HEK293 (cell line): ENCODE results near the gene UGCG.

Experiments used
- ATF2 ChIP-seq: fragments of 450-650 bp; formaldehyde crosslinking; IDR thresholded peaks from 2 replicates; pipeline ENCODE4 v1.5.1; 2016; ENCODE audit warnings: missing biosample characterization, missing genetic modification characterization, low read depth
- CTCF ChIP-seq: fragments of 450-650 bp; formaldehyde crosslinking; IDR thresholded peaks from 2 replicates; pipeline ENCODE4 v1.5.1; 2016; ENCODE audit warnings: missing biosample characterization, missing genetic modification characterization
- TCF7L2 ChIP-seq: IDR thresholded peaks from 2 replicates; pipeline ENCODE4 v1.6.1; 2011; ENCODE audit warnings: low read depth, mild to moderate bottlenecking, inconsistent platforms, low read length, moderate library complexity, borderline replicate concordance
- ZNF24 ChIP-seq: fragments of 450-650 bp; formaldehyde crosslinking; IDR thresholded peaks from 2 replicates; pipeline ENCODE4 v1.5.1; 2016; ENCODE audit warnings: missing biosample characterization, missing genetic modification characterization
- ZNF777 ChIP-seq: fragments of 450-650 bp; formaldehyde crosslinking; IDR thresholded peaks from 2 replicates; pipeline ENCODE4 v1.5.1; 2017; ENCODE audit warnings: missing biosample characterization, missing genetic modification characterization, borderline replicate concordance
- TF ChIP-seq, protein P1 (sequence below): fragments of 450-650 bp; formaldehyde crosslinking; IDR thresholded peaks from 2 replicates; pipeline ENCODE4 v1.5.1; 2016; ENCODE audit warnings: missing biosample characterization, missing genetic modification characterization

- TF ChIP-seq CTCF (tag by site-specific recombination) (no peak), ZNF777 (tag by site-specific recombination) (no peak), TCF7L2 (no peak), ZNF24 (tag by site-specific recombination) (no peak), ATF2 (tag by site-specific recombination) (no peak)
- TF ChIP-seq, protein P1, sequence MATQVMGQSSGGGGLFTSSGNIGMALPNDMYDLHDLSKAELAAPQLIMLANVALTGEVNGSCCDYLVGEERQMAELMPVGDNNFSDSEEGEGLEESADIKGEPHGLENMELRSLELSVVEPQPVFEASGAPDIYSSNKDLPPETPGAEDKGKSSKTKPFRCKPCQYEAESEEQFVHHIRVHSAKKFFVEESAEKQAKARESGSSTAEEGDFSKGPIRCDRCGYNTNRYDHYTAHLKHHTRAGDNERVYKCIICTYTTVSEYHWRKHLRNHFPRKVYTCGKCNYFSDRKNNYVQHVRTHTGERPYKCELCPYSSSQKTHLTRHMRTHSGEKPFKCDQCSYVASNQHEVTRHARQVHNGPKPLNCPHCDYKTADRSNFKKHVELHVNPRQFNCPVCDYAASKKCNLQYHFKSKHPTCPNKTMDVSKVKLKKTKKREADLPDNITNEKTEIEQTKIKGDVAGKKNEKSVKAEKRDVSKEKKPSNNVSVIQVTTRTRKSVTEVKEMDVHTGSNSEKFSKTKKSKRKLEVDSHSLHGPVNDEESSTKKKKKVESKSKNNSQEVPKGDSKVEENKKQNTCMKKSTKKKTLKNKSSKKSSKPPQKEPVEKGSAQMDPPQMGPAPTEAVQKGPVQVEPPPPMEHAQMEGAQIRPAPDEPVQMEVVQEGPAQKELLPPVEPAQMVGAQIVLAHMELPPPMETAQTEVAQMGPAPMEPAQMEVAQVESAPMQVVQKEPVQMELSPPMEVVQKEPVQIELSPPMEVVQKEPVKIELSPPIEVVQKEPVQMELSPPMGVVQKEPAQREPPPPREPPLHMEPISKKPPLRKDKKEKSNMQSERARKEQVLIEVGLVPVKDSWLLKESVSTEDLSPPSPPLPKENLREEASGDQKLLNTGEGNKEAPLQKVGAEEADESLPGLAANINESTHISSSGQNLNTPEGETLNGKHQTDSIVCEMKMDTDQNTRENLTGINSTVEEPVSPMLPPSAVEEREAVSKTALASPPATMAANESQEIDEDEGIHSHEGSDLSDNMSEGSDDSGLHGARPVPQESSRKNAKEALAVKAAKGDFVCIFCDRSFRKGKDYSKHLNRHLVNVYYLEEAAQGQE (tag by site-specific recombination): no peak
Observed at GRCh38 chr9:111962021-111962420, 65.4 kb downstream of the UGCG start.
